ENCODE data around the gene EVL.

EVL gene

DNA sequence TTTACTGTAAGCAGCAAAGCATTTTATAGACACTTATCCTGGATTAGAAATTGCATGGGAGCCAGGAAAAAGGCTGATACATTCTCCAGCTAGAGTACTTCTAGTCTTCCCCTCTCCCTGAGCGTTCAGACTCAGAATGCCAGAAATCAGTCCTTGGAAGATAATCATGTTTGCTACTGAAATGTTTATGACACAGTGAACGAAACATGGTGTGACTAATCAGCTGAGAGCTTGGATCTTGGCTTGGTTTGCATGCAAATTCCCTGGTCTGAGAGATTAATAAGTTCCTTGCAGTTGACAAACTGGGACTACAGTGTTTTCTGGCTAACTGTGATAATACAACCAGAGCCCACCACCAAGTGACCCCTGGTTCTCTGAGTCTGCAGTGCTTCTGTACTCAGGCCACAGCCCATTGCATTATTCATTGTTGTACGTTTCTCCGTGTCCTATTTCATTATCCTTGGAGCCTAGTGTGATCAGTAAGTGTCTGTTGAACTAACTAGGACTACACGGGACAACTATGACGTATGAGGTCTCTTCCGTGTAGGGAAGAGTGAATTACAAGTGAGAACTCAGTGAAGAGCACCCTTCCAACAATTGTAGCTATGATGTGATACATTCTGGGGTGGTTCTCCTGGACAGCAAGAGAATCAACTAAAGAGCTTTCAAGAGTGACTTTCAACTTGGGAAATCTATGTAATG lies 34.6 kb upstream of the EVL start:
- Histone ChIP-seq H3K4me1 (ENCODE audit: control insufficient read depth, low read depth, low read length) (no peaks in the 10 kb centered on the region), H3K27ac (ENCODE audit: low read length) (no peak overlapping the region), H3K4me3 (ENCODE audit: low read length) (no peak overlapping the region)

DNA sequence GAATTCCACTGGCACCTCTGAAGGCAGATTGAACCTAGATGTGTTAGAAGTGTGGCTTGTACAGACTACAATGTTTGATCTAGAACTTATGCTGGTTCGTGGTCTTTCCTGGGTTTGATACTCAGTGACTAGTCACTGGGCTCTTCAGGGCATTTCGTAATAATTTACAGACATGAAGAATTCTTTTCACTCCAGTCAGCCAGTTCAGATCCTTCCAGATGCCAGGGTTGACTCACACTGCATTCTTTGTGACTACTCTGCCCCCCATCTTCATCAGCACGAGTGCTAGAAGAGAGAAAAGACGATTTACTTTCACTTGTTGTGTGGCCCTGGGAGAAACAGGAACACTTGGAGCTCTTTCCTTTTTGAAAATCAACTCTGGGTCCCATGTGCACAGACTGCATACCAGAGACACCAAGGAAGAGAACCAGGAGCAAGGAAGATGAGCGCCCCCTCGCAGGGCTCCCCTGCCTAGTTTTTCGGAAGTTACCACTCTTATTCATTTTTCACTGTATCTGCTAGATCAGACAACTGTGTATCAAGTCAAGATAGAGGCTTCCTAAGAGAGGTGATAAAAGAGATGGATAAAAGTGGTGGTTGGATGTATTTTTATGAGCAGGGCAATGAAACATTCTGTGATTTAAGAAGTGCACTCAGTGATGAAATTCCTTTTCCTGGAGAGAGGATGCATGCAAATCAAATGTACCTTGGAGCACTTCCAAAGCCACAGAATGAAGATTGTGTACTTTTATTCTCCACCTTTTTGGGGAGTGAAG lies 33.5 kb upstream of the EVL start:
- Histone ChIP-seq H3K36me3 (ENCODE audit: control insufficient read depth, low read depth, low read length) (no peaks in the 10 kb centered on the region), H3K27ac (ENCODE audit: low read length) (no peak overlapping the region), H3K4me1 (ENCODE audit: control insufficient read depth, low read depth, low read length) (no peaks in the 10 kb centered on the region), H3K9ac (ENCODE audit: low read length) (no peak overlapping the region), H3K9me3 (ENCODE audit: control insufficient read depth, low read depth, low read length) (no peaks in the 10 kb centered on the region), H3K4me3 (ENCODE audit: low read length) (no peak overlapping the region), H3K27me3 (ENCODE audit: control insufficient read depth, insufficient read depth, low read length) (peaks cover 11% of the 10 kb centered on the region)

More for the DNA sequence above, 34.6 kb upstream of the EVL start:
- H3K36me3 ChIP-seq (ENCODE audit: control insufficient read depth, low read depth, low read length), result no peaks in the 10 kb centered on the region
- H3K9me3 ChIP-seq (ENCODE audit: control insufficient read depth, low read depth, low read length), result no peaks in the 10 kb centered on the region
- H3K27me3 ChIP-seq (ENCODE audit: control insufficient read depth, insufficient read depth, low read length), result peaks cover 11% of the 10 kb centered on the region
- no peak overlapping the region for H3K9ac ChIP-seq (ENCODE audit: low read length)

DNA sequence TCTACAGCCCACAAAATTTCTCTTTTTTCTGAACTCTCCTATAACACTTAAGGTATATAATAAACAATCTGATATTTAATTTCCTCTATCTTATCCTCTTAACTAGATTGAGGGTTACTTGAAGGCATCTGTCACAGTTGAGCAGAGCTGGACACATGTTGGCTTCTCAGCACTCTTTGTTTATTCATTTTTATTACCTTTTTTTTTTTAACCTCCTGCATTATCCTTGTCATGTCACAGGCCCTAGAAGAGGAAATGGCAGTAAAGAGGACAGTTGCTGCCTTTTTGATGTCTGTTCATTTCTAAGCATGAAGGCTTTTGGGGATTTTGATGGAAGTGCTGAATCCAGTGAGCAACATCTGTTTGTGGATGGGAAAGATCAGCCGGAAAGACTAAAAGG lies 32.5 kb upstream of the EVL start:
- H3K9me3 ChIP-seq (ENCODE audit: control insufficient read depth, low read depth, low read length), result no peaks in the 10 kb centered on the region
- H3K36me3 ChIP-seq (ENCODE audit: control insufficient read depth, low read depth, low read length), result no peaks in the 10 kb centered on the region
- H3K4me1 ChIP-seq (ENCODE audit: control insufficient read depth, low read depth, low read length), result no peaks in the 10 kb centered on the region
- no peak overlapping the region for H3K27ac ChIP-seq (ENCODE audit: low read length)
- H3K4me3 ChIP-seq (ENCODE audit: low read length), result no peak overlapping the region
- H3K9ac ChIP-seq (ENCODE audit: low read length), result no peak overlapping the region
- H3K27me3 ChIP-seq (ENCODE audit: control insufficient read depth, insufficient read depth, low read length), result peaks cover 11% of the 10 kb centered on the region

DNA sequence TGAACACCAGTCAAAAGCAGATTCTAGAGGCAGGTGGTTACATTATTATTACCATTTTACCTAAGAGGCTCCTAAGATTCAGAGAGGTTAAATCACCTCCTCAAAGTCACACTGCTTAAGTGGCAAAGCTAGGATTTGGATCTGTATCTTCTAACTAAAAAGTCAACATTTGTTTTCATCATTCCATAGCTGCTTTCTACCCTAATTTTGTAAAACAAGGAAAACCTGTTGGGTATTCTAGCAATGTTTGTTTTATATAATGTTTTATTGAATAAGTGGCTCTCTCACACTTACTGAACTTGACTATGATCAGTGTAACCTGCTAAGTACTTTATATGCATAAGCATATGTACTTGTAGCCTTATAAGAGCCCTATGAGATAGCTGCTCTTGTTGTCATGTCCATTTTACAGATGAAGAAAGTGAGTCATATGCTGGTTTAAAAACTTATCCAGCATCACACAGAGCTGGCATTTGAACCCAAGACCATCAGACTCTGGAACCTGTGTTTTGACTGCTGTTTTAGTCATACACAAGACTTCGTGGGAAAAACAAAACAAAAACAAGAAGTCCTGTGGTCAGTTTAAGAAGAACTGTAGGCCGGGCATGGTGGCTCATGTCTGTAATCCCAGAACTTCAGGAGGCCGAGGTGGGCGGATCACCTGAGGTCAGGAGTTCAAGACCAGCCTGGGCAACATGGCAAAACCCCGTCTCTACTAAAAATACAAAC lies 31.7 kb upstream of the EVL start:
- no peak overlapping the region for H3K27ac ChIP-seq (ENCODE audit: low read length)
- H3K9me3 ChIP-seq (ENCODE audit: control insufficient read depth, low read depth, low read length), result no peaks in the 10 kb centered on the region
- no peak overlapping the region for H3K4me3 ChIP-seq (ENCODE audit: low read length)
- H3K4me1 ChIP-seq (ENCODE audit: control insufficient read depth, low read depth, low read length), result no peaks in the 10 kb centered on the region
- H3K27me3 ChIP-seq (ENCODE audit: control insufficient read depth, insufficient read depth, low read length), result peaks cover 11% of the 10 kb centered on the region
- no peak overlapping the region for H3K9ac ChIP-seq (ENCODE audit: low read length)
- no peaks in the 10 kb centered on the region for H3K36me3 ChIP-seq (ENCODE audit: control insufficient read depth, low read depth, low read length)

DNA sequence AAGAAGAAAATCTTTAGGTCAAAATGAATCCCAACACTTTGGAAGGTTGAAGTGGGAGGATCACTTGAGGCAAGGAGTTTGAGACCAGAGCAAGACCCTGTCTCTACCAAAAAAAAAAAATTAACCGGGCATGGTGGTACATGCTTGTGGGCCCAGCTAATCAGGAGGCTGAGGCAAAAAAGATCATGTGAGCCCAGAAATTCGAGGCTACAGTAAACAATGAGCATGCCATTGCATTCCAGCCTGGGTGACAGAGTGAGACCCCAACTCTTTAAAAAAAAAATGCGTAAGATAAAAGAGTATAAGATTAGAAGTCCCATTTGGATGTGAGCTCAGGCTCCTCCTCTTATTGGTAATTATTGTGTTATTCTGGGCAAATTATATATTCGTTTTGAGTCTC lies 30.8 kb upstream of the EVL start:
- H3K27me3 ChIP-seq (ENCODE audit: control insufficient read depth, insufficient read depth, low read length), result peaks cover 4% of the 10 kb centered on the region
- no peak overlapping the region for H3K4me3 ChIP-seq (ENCODE audit: low read length)
- H3K9me3 ChIP-seq (ENCODE audit: control insufficient read depth, low read depth, low read length), result no peaks in the 10 kb centered on the region
- no peaks in the 10 kb centered on the region for H3K36me3 ChIP-seq (ENCODE audit: control insufficient read depth, low read depth, low read length)
- no peak overlapping the region for H3K27ac ChIP-seq (ENCODE audit: low read length)
- H3K9ac ChIP-seq (ENCODE audit: low read length), result no peak overlapping the region
- H3K4me1 ChIP-seq (ENCODE audit: control insufficient read depth, low read depth, low read length), result no peaks in the 10 kb centered on the region

DNA sequence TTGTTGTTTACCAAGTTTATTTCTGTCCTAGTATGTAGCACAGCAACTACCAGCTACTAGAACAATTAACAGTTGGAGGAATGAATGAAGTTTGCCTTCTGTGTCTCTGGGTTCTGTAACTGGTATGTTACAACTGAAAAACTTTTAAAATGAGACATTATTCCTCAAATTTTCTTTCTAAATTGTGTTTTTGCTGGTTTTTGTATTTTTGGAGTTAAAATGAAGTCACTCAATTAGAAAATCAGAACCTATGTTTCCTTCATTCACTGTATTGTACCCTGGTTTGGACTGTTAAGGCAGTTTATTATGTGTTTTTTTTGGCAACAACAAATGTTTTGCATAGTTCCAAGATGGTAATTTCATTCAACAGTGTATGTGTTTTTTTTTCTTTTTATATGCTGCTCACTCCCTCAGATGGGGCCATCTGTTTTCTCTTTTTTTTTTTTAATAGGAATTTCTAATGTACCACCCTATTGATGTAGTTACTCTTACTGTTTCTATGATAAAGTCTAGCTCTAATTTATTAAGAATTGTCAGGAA lies 30.2 kb upstream of the EVL start:
- H3K27ac ChIP-seq (ENCODE audit: low read length), result no peak overlapping the region

DNA sequence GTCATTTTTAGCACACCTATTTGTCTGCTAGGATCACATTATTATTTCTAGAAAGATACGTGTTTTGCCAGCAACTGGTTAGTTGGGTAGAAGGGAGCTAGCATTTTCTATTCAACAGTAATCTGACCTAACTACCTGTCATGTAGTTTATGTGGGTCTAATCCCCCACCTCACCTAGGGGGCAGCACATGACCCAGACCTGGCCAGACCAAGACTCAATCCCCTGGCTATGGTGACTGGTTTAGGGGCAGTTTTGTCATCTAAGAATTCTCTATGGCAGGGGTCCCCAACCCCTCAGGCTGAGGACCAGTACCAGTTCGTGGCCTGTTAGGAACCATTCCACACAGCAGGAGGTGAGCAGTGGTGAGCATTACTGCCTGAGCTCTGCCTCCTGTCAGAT lies 29.5 kb upstream of the EVL start:
- H3K9me3 ChIP-seq (ENCODE audit: control insufficient read depth, low read depth, low read length), result no peaks in the 10 kb centered on the region
- H3K27me3 ChIP-seq (ENCODE audit: control insufficient read depth, insufficient read depth, low read length), result no peaks in the 10 kb centered on the region
- no peak overlapping the region for H3K9ac ChIP-seq (ENCODE audit: low read length)
- no peak overlapping the region for H3K4me3 ChIP-seq (ENCODE audit: low read length)
- no peaks in the 10 kb centered on the region for H3K4me1 ChIP-seq (ENCODE audit: control insufficient read depth, low read depth, low read length)
- no peaks in the 10 kb centered on the region for H3K36me3 ChIP-seq (ENCODE audit: control insufficient read depth, low read depth, low read length)
- no peak overlapping the region for H3K27ac ChIP-seq (ENCODE audit: low read length)

More for the DNA sequence above, 30.2 kb upstream of the EVL start:
- no peak overlapping the region for H3K9ac ChIP-seq (ENCODE audit: low read length)
- no peak overlapping the region for H3K4me3 ChIP-seq (ENCODE audit: low read length)
- H3K4me1 ChIP-seq (ENCODE audit: control insufficient read depth, low read depth, low read length), result no peaks in the 10 kb centered on the region
- H3K36me3 ChIP-seq (ENCODE audit: control insufficient read depth, low read depth, low read length), result no peaks in the 10 kb centered on the region
- H3K9me3 ChIP-seq (ENCODE audit: control insufficient read depth, low read depth, low read length), result no peaks in the 10 kb centered on the region
- H3K27me3 ChIP-seq (ENCODE audit: control insufficient read depth, insufficient read depth, low read length), result no peaks in the 10 kb centered on the region

DNA sequence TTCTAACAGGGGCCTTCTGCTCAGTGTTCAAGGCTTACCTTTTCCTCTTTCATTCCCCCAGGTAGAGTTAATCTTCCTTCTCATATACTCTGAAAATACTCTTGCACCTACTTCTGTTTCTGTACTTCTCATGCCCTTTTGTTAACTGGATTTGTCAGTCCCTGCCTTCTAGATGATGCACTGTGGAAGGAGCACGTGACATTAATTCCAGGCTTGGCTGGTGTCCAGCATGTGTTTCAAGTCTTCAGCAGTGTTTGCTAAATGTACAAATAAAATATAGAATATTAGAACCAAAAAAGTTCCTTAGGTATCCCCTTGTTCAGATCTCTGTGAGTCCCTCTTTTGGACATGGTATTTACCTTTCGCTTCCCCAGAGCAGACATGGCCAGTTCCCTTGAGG lies 27.9 kb upstream of the EVL start:
- H3K4me1 ChIP-seq (ENCODE audit: control insufficient read depth, low read depth, low read length), result no peaks in the 10 kb centered on the region
- H3K36me3 ChIP-seq (ENCODE audit: control insufficient read depth, low read depth, low read length), result no peaks in the 10 kb centered on the region
- H3K9me3 ChIP-seq (ENCODE audit: control insufficient read depth, low read depth, low read length), result no peaks in the 10 kb centered on the region
- no peak overlapping the region for H3K9ac ChIP-seq (ENCODE audit: low read length)
- H3K4me3 ChIP-seq (ENCODE audit: low read length), result no peak overlapping the region
- H3K27me3 ChIP-seq (ENCODE audit: control insufficient read depth, insufficient read depth, low read length), result no peaks in the 10 kb centered on the region
- no peak overlapping the region for H3K27ac ChIP-seq (ENCODE audit: low read length)

DNA sequence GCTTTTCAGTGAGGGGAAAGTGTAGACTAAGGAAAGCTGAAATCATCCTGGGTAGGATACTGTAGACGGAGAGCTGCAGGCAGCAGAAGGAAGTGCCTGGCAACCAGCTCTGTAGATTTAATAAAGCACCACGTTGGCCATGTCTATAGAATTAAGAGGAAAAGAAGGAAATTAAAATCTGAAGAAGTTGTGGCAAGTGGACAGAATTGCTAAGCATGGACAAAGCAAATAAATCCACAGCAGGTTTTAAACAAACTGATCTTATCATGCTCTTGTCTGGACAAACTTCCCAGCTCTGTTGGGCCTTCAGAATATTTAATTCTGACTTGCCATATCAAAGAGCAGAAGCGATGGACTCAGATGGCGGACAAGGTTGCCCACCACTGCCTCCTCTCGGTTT lies 27.2 kb upstream of the EVL start:
- Histone ChIP-seq H3K4me1 (ENCODE audit: control insufficient read depth, low read depth, low read length) (no peaks in the 10 kb centered on the region), H3K4me3 (ENCODE audit: low read length) (no peak overlapping the region), H3K9ac (ENCODE audit: low read length) (no peak overlapping the region), H3K27ac (ENCODE audit: low read length) (no peak overlapping the region), H3K36me3 (ENCODE audit: control insufficient read depth, low read depth, low read length) (no peaks in the 10 kb centered on the region), H3K9me3 (ENCODE audit: control insufficient read depth, low read depth, low read length) (no peaks in the 10 kb centered on the region), H3K27me3 (ENCODE audit: control insufficient read depth, insufficient read depth, low read length) (no peaks in the 10 kb centered on the region)

DNA sequence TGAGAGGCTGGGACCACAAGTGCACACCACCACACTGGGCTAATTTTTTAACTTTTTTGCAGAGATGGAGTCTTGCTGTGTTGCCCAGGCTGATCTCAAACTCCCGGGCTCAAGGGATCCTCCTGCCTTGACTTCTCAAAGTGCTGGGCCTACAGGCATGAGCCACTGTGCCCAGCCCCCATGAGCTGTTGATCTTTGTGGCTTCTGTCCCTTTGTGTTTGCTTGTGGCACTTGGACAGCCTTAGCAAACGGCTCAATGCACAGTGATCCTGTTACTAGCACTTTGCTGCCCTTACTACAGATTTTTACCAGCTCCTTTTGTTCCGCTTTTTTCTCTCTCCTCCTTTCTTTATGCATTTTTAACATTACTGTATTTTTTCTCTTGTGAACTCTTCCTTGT lies 25.3 kb upstream of the EVL start:
- H3K4me1 ChIP-seq (ENCODE audit: control insufficient read depth, low read depth, low read length), result no peaks in the 10 kb centered on the region
- no peak overlapping the region for H3K9ac ChIP-seq (ENCODE audit: low read length)
- H3K27ac ChIP-seq (ENCODE audit: low read length), result no peak overlapping the region
- H3K36me3 ChIP-seq (ENCODE audit: control insufficient read depth, low read depth, low read length), result no peaks in the 10 kb centered on the region
- H3K27me3 ChIP-seq (ENCODE audit: control insufficient read depth, insufficient read depth, low read length), result no peaks in the 10 kb centered on the region
- no peaks in the 10 kb centered on the region for H3K9me3 ChIP-seq (ENCODE audit: control insufficient read depth, low read depth, low read length)
- no peak overlapping the region for H3K4me3 ChIP-seq (ENCODE audit: low read length)

DNA sequence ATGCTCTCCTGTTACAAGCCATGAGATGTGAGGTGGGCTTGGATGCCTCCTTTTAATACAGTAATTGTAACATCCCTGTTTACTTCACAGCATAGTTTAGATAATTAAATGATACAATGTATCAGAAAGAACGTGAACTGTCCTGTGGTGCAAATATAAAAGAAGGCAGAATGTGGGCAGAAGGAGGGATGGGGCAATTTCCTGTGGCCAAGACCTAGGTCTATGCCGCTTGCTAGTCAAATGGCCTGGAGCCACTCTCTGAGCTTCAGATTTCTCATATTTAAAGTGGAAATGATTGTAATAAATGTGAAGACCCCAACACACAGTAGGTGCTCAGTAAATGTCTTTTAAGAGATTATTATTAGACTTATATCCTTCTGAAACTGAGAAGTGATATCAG lies 24.0 kb upstream of the EVL start:
- H3K9ac ChIP-seq (ENCODE audit: low read length), result no peak overlapping the region
- H3K36me3 ChIP-seq (ENCODE audit: control insufficient read depth, low read depth, low read length), result no peaks in the 10 kb centered on the region
- H3K4me1 ChIP-seq (ENCODE audit: control insufficient read depth, low read depth, low read length), result no peaks in the 10 kb centered on the region
- no peaks in the 10 kb centered on the region for H3K27me3 ChIP-seq (ENCODE audit: control insufficient read depth, insufficient read depth, low read length)
- no peak overlapping the region for H3K27ac ChIP-seq (ENCODE audit: low read length)
- H3K9me3 ChIP-seq (ENCODE audit: control insufficient read depth, low read depth, low read length), result no peaks in the 10 kb centered on the region
- H3K4me3 ChIP-seq (ENCODE audit: low read length), result no peak overlapping the region
